ENCODE measurements around the gene FOXP1.

Gene FOXP1

GRCh38 chr3:71112576-71112975 is 471.0 kb downstream of the FOXP1 start:
- no peak for DNase-seq

GRCh38 chr3:71111784-71112440 is 471.6 kb downstream of the FOXP1 start:
- peak in 1 of 2 experiments; percentile 6 for DNase-seq

GRCh38 chr3:71110385-71111222 is 472.9 kb downstream of the FOXP1 start:
- no peak for DNase-seq

- DNase-seq, result no peak
Observed at GRCh38 chr3:71109977-71110285, 473.6 kb downstream of the FOXP1 start.

- no peak for DNase-seq
Observed at GRCh38 chr3:71109241-71109976, 474.1 kb downstream of the FOXP1 start.

- DNase-seq, result no peak
Observed at GRCh38 chr3:71107926-71108325, 475.6 kb downstream of the FOXP1 start.

GRCh38 chr3:71104976-71105375 is 478.6 kb downstream of the FOXP1 start:
- no peak for DNase-seq

GRCh38 chr3:71104556-71104955 is 479.0 kb downstream of the FOXP1 start:
- no peak for DNase-seq

- no peak for DNase-seq
Observed at GRCh38 chr3:71104121-71104541, 479.4 kb downstream of the FOXP1 start.

GRCh38 chr3:71103430-71103921 is 480.1 kb downstream of the FOXP1 start:
- DNase-seq, result no peak

- no peak for DNase-seq
Observed at GRCh38 chr3:71102111-71102983, 481.2 kb downstream of the FOXP1 start.

GRCh38 chr3:71101626-71102025 is 481.9 kb downstream of the FOXP1 start:
- no peak for DNase-seq

- DNase-seq, result no peak
Observed at GRCh38 chr3:71101014-71101413, 482.5 kb downstream of the FOXP1 start.

GRCh38 chr3:71099997-71100719 is 483.4 kb downstream of the FOXP1 start:
- no peak for DNase-seq

- DNase-seq, result no peak
Observed at GRCh38 chr3:71097557-71097956, 486.0 kb downstream of the FOXP1 start.

GRCh38 chr3:71095511-71096291 is 487.8 kb downstream of the FOXP1 start:
- peak; percentile 8 to 23 for DNase-seq

- no peak for DNase-seq
Observed at GRCh38 chr3:71094658-71095209, 488.8 kb downstream of the FOXP1 start.

GRCh38 chr3:71092665-71093064 is 490.9 kb downstream of the FOXP1 start:
- DNase-seq, result no peak

- DNase-seq, result no peak
Observed at GRCh38 chr3:71090207-71090606, 493.3 kb downstream of the FOXP1 start.

- no peak for DNase-seq
Observed at GRCh38 chr3:71089271-71089847, 494.2 kb downstream of the FOXP1 start.
